Immature natural killer cell (primary cell): ENCODE measurements around the gene MTOR. TPM values are rescaled to one million over a fixed set of nuclear protein-coding genes. Genes with fewer than 3 reads are reported as not detected.
"Not testable (repeated sequence)": the region's sequence is repeated elsewhere in the genome, so short reads cannot be mapped to it uniquely, and the experiment has no call there.

Experiments used
- DNase-seq, 3 donors: peaks; one replicate each; pipeline ENCODE4 v3.0.0; 2022; ENCODE audit warnings: mixed read lengths in 1 of 3
- H3K27ac Mint-ChIP-seq, 6 donors: one replicate each; pipeline ENCODE4 v1.8.0; 2020; ENCODE audit warnings: mixed read lengths in 6 of 6, mild to moderate bottlenecking in 5 of 6, inconsistent platforms in 4 of 6, moderate library complexity in 3 of 6
- H3K27me3 Mint-ChIP-seq, 3 donors: one replicate each; pipeline ENCODE4 v1.8.0; 2020 to 2021; ENCODE audit warnings: low read depth in 3 of 3, mild to moderate bottlenecking in 3 of 3, mixed read lengths in 3 of 3, moderate library complexity in 3 of 3, inconsistent platforms in 1 of 3
- H3K36me3 Mint-ChIP-seq, 3 donors: one replicate each; pipeline ENCODE4 v1.8.0; 2020; ENCODE audit warnings: mixed read lengths in 3 of 3, inconsistent platforms in 2 of 3, mild to moderate bottlenecking in 2 of 3
- H3K4me1 Mint-ChIP-seq, 2 donors: one replicate each; pipeline ENCODE4 v1.8.0; 2020; ENCODE audit warnings: inconsistent platforms in 2 of 2, mild to moderate bottlenecking in 2 of 2, mixed read lengths in 2 of 2, moderate library complexity in 1 of 2
- H3K4me3 Mint-ChIP-seq, 5 donors: one replicate each; pipeline ENCODE4 v1.8.0; 2020; ENCODE audit warnings: mild to moderate bottlenecking in 5 of 5, mixed read lengths in 5 of 5, inconsistent platforms in 3 of 5, moderate library complexity in 3 of 5
- H3K9me3 Mint-ChIP-seq, 6 donors: one replicate each; pipeline ENCODE4 v1.8.0; 2020; ENCODE audit warnings: mild to moderate bottlenecking in 6 of 6, mixed read lengths in 6 of 6, inconsistent platforms in 4 of 6, moderate library complexity in 3 of 6
- polyA plus RNA-seq, 3 donors: library from polyadenylated mRNA; unstranded; fragments of 300-500 nt; fragmentation: Illumina TruSeq; gene quantifications; one replicate each; pipeline ENCODE4 v1.2.3, GENCODE V29; 2021

MTOR gene
- polyA plus RNA-seq, 3 donors from 2014 or later = 1.7 to 10.1 (median 3.8) TPM

- Mint-ChIP-seq H3K4me1 (peaks cover 0 to 5% of the 10 kb centered on the region in 2 donors), H3K36me3 (peaks cover 4 to 16% (median 8%) of the 10 kb centered on the region in 3 donors), H3K27me3 (peaks cover 0 to 8% (median 2%) of the 10 kb centered on the region in 3 donors), H3K4me3 (no peak overlapping the region), H3K9me3 (no peaks in the 10 kb centered on the region), H3K27ac (peak overlapping the region in 1 of 6 donors; percentile 19)
- DNase-seq = no peak
Measured at GRCh38 chr1:11176081-11176706, 86.2 kb downstream of the MTOR start.

DNA sequence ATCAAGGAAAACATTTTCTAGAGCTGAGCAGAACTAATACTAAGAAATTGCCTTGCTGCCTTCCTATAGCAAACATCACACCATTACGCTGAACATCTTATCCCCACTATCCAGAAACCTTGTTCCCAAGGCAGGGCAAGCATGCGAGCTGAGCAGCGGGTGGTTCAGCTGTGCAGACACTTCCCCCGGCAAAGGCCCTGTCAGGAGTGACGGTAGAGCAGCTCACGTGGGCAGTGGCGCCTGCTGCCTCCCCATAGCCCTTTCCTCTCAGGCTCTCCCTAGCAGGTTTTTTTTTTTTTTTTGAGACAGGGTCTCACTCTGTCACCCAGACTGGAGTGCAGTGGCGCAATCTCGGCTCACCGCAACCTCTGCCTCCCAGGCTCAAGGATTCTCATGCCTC lies 86.9 kb downstream of the MTOR start:
- Mint-ChIP-seq H3K4me3 (no peak overlapping the region), H3K9me3 (no peaks in the 10 kb centered on the region), H3K27me3 (peaks cover 0 to 8% (median 2%) of the 10 kb centered on the region in 3 donors), H3K27ac (no peak overlapping the region), H3K36me3 (peaks cover 4 to 15% (median 4%) of the 10 kb centered on the region in 3 donors), H3K4me1 (peaks cover 0 to 5% of the 10 kb centered on the region in 2 donors)
- no peak for DNase-seq

GRCh38 chr1:11174261-11174942 lies 87.9 kb downstream of the MTOR start:
- Mint-ChIP-seq H3K9me3 (no peaks in the 10 kb centered on the region), H3K27ac (peak overlapping the region in 2 of 6 donors; percentile 55 to 59), H3K4me3 (no peak overlapping the region), H3K36me3 (peaks cover 4 to 5% (median 4%) of the 10 kb centered on the region in 3 donors), H3K27me3 (peaks cover 0 to 8% (median 2%) of the 10 kb centered on the region in 3 donors), H3K4me1 (peaks cover 0 to 5% of the 10 kb centered on the region in 2 donors)
- DNase-seq = no peak

DNA sequence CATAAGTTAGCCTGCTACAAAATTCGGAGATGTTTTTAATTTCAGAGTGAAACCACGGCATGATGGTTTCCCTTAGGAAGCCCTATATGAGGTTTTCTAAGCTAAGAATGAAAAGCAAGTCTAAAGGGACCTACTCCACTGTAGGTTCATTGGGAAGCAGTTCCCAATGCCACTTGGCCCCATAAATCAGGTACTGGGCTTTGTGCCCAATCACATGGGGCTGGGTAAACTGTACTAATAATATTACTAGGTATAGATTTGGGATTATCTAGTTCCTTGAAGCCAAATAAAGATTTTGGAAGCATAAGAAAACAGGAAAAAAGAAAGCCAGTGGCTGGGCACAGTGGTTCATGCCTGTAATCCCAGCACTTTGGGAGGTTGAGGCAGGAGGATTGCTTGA lies 92.2 kb downstream of the MTOR start:
- no peak for DNase-seq

DNA sequence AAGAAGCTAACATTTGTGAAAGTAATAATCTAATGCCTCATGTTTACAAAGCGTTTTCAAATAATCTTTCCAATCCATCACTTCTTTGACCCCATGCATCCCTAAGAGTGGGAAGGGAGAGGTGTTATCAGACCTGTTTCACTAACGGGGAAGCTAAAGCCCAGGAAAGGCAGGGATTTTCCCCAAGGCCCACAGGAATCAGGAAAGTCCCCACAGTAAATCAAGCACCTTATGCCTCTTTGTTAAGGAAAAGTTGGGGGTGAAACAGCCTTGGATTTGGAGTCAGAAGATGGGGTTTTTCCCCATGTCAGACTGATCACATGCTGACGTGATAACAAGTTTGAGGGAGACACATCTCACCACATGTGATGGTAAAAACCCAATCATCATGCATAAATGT lies 93.1 kb downstream of the MTOR start:
- Mint-ChIP-seq H3K9me3 (no peaks in the 10 kb centered on the region), H3K27me3 (peaks cover 2 to 8% (median 3%) of the 10 kb centered on the region in 3 donors), H3K4me1 (peaks cover 0 to 5% of the 10 kb centered on the region in 2 donors), H3K4me3 (no peak overlapping the region), H3K27ac (peak overlapping the region in 2 of 6 donors; percentile 16 to 58), H3K36me3 (peaks cover 0 to 10% (median 8%) of the 10 kb centered on the region in 3 donors)
- DNase-seq = no peak

More for the DNA sequence above, 92.2 kb downstream of the MTOR start:
- H3K4me3 Mint-ChIP-seq = no peak overlapping the region
- H3K9me3 Mint-ChIP-seq = no peaks in the 10 kb centered on the region
- H3K36me3 Mint-ChIP-seq = peaks cover 0 to 10% (median 8%) of the 10 kb centered on the region in 3 donors
- no peak overlapping the region for H3K27ac Mint-ChIP-seq
- peaks cover 0 to 5% of the 10 kb centered on the region in 2 donors for H3K4me1 Mint-ChIP-seq
- H3K27me3 Mint-ChIP-seq = peaks cover 2 to 8% (median 3%) of the 10 kb centered on the region in 3 donors

DNA sequence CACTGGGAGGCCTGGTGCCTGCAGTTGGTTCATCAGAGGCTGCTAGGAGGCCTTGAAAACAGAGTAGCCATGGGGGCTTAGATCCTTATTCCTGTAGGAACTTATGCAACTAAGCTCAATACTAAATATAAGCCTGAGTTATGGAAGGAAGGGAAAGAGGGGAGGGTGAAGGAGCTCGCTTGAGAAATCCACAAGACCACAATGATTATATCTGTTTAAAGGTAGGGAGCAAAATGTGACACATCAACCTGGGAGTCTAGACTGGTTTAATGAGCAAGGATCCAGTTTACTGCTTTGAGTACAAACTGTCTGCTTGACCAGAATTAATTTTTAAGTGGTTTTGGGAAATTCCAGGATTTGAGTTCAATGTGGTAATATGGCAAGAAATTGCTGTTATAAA lies 93.6 kb downstream of the MTOR start:
- peaks cover 0 to 4% of the 10 kb centered on the region in 2 donors for H3K4me1 Mint-ChIP-seq
- peaks cover 2 to 7% (median 3%) of the 10 kb centered on the region in 3 donors for H3K27me3 Mint-ChIP-seq
- peak overlapping the region in 2 of 6 donors; percentile 48 to 51 for H3K27ac Mint-ChIP-seq
- H3K4me3 Mint-ChIP-seq = no peak overlapping the region
- peaks cover 0 to 10% (median 8%) of the 10 kb centered on the region in 3 donors for H3K36me3 Mint-ChIP-seq
- no peak for DNase-seq
- no peaks in the 10 kb centered on the region for H3K9me3 Mint-ChIP-seq

DNA sequence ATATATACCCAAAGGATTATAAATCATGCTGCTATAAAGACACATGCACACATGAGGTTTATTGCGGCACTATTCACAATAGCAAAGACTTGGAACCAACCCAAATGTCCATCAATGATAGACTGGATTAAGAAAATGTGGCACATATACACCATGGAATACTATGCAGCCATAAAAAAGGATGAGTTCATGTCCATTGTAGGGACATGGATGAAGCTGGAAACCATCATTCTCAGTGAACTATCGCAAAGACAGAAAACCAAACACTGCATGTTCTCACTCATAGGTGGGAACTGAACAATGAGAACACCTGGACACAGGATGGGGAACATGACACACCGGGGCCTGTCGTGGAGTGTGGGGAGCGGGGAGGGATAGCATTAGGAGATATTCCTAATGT lies 95.6 kb downstream of the MTOR start:
- H3K9me3 Mint-ChIP-seq, H3K4me3 Mint-ChIP-seq, H3K4me1 Mint-ChIP-seq, H3K27me3 Mint-ChIP-seq, H3K27ac Mint-ChIP-seq, DNase-seq: not testable (repeated sequence)
- peaks cover 0 to 12% (median 6%) of the 10 kb centered on the region in 3 donors for H3K36me3 Mint-ChIP-seq

- not testable (repeated sequence) for H3K9me3 Mint-ChIP-seq, DNase-seq, H3K4me3 Mint-ChIP-seq, H3K4me1 Mint-ChIP-seq, H3K27ac Mint-ChIP-seq, H3K27me3 Mint-ChIP-seq
- peaks cover 0 to 14% (median 6%) of the 10 kb centered on the region in 3 donors for H3K36me3 Mint-ChIP-seq
Measured at GRCh38 chr1:11162752-11163151, 99.6 kb downstream of the MTOR start.

GRCh38 chr1:11158720-11159321 lies 103.5 kb downstream of the MTOR start:
- Mint-ChIP-seq H3K9me3 (no peaks in the 10 kb centered on the region), H3K4me3 (no peak overlapping the region), H3K27ac (no peak overlapping the region), H3K4me1 (peaks cover 0 to 1% of the 10 kb centered on the region in 2 donors), H3K36me3 (peaks cover 11 to 28% (median 17%) of the 10 kb centered on the region in 3 donors), H3K27me3 (peaks cover 0 to 1% (median 0%) of the 10 kb centered on the region in 3 donors)
- DNase-seq = no peak

DNA sequence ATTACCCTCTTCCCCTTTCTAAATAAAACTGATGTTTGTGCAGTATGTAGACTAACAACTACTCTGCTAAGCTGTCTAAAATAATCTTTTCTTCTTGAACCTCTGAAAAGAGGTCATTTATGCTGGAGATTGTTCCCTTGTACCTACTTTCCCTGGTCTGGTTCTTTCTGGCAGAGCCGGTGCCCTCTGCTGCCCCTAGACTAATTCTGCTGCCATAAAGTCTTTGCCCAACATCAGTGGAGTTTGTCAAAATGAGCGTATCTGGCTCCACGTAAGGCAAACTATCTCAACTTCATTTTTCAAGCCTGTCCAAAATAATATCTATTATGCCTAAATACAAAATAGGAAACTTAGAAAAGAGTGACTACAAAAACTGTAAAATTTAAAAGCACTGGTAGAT lies 104.1 kb downstream of the MTOR start:
- H3K9me3 Mint-ChIP-seq = no peaks in the 10 kb centered on the region
- no peak for DNase-seq
- H3K27me3 Mint-ChIP-seq = peaks cover 0 to 1% (median 0%) of the 10 kb centered on the region in 3 donors
- peaks cover 0 to 1% of the 10 kb centered on the region in 2 donors for H3K4me1 Mint-ChIP-seq
- no peak overlapping the region for H3K4me3 Mint-ChIP-seq
- peak overlapping the region in 1 of 6 donors; percentile 30 for H3K27ac Mint-ChIP-seq
- peaks cover 11 to 24% (median 17%) of the 10 kb centered on the region in 3 donors for H3K36me3 Mint-ChIP-seq

DNA sequence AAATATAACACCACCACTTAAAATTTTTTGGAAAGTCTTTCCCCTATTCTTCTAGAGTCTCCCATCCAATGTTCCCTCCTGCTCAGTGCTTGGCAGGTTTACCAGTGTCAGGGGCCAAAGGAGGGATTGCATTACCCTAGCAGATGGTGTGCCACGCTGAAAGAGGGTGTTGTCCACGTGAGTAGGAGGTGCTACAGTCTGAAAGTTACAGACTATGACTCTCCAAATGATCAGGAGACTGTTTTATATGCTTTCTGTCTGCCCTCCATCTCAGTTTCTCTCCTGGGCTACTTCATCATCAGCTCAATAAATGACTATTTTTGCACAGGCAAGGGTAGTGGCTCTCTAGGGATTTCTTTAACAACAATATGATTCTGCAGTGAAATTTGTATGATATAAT lies 104.5 kb downstream of the MTOR start:
- H3K27ac Mint-ChIP-seq = no peak overlapping the region
- DNase-seq = no peak
- peaks cover 0 to 1% of the 10 kb centered on the region in 2 donors for H3K4me1 Mint-ChIP-seq
- H3K4me3 Mint-ChIP-seq = no peak overlapping the region
- no peaks in the 10 kb centered on the region for H3K9me3 Mint-ChIP-seq
- H3K27me3 Mint-ChIP-seq = peaks cover 0 to 1% (median 0%) of the 10 kb centered on the region in 3 donors
- H3K36me3 Mint-ChIP-seq = peaks cover 14 to 28% (median 21%) of the 10 kb centered on the region in 3 donors

GRCh38 chr1:11157394-11157793 lies 105.0 kb downstream of the MTOR start:
- no peak for DNase-seq
- H3K27ac Mint-ChIP-seq = no peak overlapping the region
- no peaks in the 10 kb centered on the region for H3K9me3 Mint-ChIP-seq
- H3K27me3 Mint-ChIP-seq = peaks cover 0 to 1% (median 0%) of the 10 kb centered on the region in 3 donors
- no peak overlapping the region for H3K4me3 Mint-ChIP-seq
- H3K4me1 Mint-ChIP-seq = peaks cover 0 to 1% of the 10 kb centered on the region in 2 donors
- H3K36me3 Mint-ChIP-seq = peaks cover 18 to 32% (median 23%) of the 10 kb centered on the region in 3 donors

DNA sequence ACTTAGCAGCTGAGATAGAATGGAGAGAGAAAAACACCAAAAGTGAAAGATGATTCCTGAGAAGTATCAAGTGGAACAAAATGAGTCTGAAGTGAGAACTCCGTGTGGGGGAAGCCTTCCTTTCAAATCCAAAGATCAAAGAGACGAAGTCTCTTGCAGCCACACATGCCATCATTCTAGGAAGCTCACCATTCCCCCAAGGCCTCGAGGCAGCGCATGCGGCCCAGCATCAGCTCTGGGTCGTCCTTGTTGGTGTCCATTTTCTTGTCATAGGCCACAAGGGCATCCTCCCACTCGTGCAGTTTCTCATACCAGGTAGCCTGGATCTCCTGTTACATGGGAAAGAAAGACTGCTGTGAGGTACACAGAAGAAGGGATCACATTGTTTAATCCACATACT lies 105.4 kb downstream of the MTOR start:
- Mint-ChIP-seq H3K4me3 (no peak overlapping the region), H3K36me3 (peaks cover 18 to 35% (median 23%) of the 10 kb centered on the region in 3 donors), H3K9me3 (no peaks in the 10 kb centered on the region), H3K27me3 (peaks cover 0 to 1% (median 0%) of the 10 kb centered on the region in 3 donors), H3K4me1 (peaks cover 0 to 1% of the 10 kb centered on the region in 2 donors), H3K27ac (no peak overlapping the region)
- DNase-seq = no peak

GRCh38 chr1:11156441-11156840 lies 105.9 kb downstream of the MTOR start:
- H3K36me3 Mint-ChIP-seq = peaks cover 18 to 36% (median 23%) of the 10 kb centered on the region in 3 donors
- H3K4me3 Mint-ChIP-seq = no peak overlapping the region
- DNase-seq = no peak
- peaks cover 0 to 1% (median 0%) of the 10 kb centered on the region in 3 donors for H3K27me3 Mint-ChIP-seq
- H3K4me1 Mint-ChIP-seq = peaks cover 0 to 1% of the 10 kb centered on the region in 2 donors
- no peaks in the 10 kb centered on the region for H3K9me3 Mint-ChIP-seq
- H3K27ac Mint-ChIP-seq = no peak overlapping the region
